ENCODE data around the gene CACNA2D3.

The CACNA2D3 gene

GRCh38 chr3:54372232-54372631 lies 249.9 kb downstream of the CACNA2D3 start:
- no peak for DNase-seq
- no peaks in the 10 kb centered on the region for H3K4me1 ChIP-seq (ENCODE audit: low read length)
- H3K4me3 ChIP-seq (ENCODE audit: low read length) = no peak overlapping the region
- no peaks in the 10 kb centered on the region for H3K79me2 ChIP-seq (ENCODE audit: low read length)
- no peak overlapping the region for H3K9ac ChIP-seq (ENCODE audit: low read length)
- H3F3A ChIP-seq (ENCODE audit: insufficient read depth, low read length) = no peaks in the 10 kb centered on the region
- no peaks in the 10 kb centered on the region for H3K9me2 ChIP-seq (replicated peaks; ENCODE audit: insufficient read depth, low read length)
- no peaks in the 10 kb centered on the region for H4K20me1 ChIP-seq (ENCODE audit: insufficient read depth, low read length)
- H3K9me3 ChIP-seq (replicated peaks; ENCODE audit: insufficient read depth, low read length) = no peaks in the 10 kb centered on the region
- H3K27ac ChIP-seq (ENCODE audit: low read length) = no peak overlapping the region
- H3K36me3 ChIP-seq (replicated peaks; ENCODE audit: insufficient read depth, low read length) = no peaks in the 10 kb centered on the region
- H3K27me3 ChIP-seq (replicated peaks; ENCODE audit: insufficient read depth, low read length) = no peaks in the 10 kb centered on the region
- no peak overlapping the region for H3K4me2 ChIP-seq (ENCODE audit: low read depth, low read length)
- no peak overlapping the region for H2AFZ ChIP-seq (ENCODE audit: low read length)
- TF ChIP-seq, protein P1, sequence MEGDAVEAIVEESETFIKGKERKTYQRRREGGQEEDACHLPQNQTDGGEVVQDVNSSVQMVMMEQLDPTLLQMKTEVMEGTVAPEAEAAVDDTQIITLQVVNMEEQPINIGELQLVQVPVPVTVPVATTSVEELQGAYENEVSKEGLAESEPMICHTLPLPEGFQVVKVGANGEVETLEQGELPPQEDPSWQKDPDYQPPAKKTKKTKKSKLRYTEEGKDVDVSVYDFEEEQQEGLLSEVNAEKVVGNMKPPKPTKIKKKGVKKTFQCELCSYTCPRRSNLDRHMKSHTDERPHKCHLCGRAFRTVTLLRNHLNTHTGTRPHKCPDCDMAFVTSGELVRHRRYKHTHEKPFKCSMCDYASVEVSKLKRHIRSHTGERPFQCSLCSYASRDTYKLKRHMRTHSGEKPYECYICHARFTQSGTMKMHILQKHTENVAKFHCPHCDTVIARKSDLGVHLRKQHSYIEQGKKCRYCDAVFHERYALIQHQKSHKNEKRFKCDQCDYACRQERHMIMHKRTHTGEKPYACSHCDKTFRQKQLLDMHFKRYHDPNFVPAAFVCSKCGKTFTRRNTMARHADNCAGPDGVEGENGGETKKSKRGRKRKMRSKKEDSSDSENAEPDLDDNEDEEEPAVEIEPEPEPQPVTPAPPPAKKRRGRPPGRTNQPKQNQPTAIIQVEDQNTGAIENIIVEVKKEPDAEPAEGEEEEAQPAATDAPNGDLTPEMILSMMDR (IDR thresholded peaks at IDR 0.05; ENCODE audit: low read length) = no peak
- TF ChIP-seq EZH2 (optimal IDR thresholded peaks at IDR 0.05; ENCODE audit: low read depth, low read length) (no peak), EZH2phosphoT487 (IDR thresholded peaks at IDR 0.05; ENCODE audit: low read length) (no peak)

DNA sequence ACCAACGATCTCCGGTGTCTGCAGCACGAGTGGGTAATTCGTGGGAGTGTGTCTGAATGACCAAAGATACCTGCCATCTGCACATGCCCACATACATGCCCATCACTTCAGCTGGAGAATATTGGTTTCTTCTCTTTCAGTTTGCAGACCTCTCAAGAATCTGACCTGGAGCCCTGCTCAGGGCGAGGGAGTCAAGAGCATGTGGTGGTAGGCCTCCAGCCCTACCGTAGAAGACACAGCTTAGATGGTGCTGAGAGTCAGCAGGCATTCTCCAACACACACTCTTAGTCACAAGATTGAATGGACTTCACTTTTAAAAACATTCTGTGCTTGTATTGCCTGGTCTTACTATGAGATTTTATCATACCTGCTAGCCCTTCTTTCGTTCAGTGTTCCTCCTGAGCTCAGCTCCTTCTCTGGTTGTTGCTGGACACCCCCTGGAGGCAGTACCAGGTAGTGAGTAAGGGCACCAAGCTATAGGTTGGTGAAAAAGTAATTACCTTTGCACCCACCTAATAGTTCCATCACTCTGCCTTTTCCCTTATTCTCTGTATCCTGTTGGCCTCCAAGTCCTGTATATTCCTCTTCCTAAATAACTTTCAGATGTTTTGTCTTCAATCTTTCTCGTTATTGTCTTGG lies 252.0 kb downstream of the CACNA2D3 start:
- Histone ChIP-seq H3K27me3 (replicated peaks; ENCODE audit: insufficient read depth, low read length) (no peaks in the 10 kb centered on the region), H3K9me3 (replicated peaks; ENCODE audit: insufficient read depth, low read length) (no peaks in the 10 kb centered on the region), H3K27ac (ENCODE audit: low read length) (no peak overlapping the region), H3K4me2 (ENCODE audit: low read depth, low read length) (no peak overlapping the region), H3K79me2 (ENCODE audit: low read length) (no peaks in the 10 kb centered on the region), H3K36me3 (replicated peaks; ENCODE audit: insufficient read depth, low read length) (no peaks in the 10 kb centered on the region), H3K9me2 (replicated peaks; ENCODE audit: insufficient read depth, low read length) (no peaks in the 10 kb centered on the region), H3F3A (ENCODE audit: insufficient read depth, low read length) (no peaks in the 10 kb centered on the region), H3K4me3 (ENCODE audit: low read length) (no peak overlapping the region), H2AFZ (ENCODE audit: low read length) (no peak overlapping the region), H3K9ac (ENCODE audit: low read length) (no peak overlapping the region), H4K20me1 (ENCODE audit: insufficient read depth, low read length) (no peaks in the 10 kb centered on the region), H3K4me1 (ENCODE audit: low read length) (no peaks in the 10 kb centered on the region)
- DNase-seq = peak; percentile 14
- TF ChIP-seq, protein P1 (IDR thresholded peaks at IDR 0.05; ENCODE audit: low read length) = peak; percentile 53
- TF ChIP-seq EZH2phosphoT487 (IDR thresholded peaks at IDR 0.05; ENCODE audit: low read length) = no peak

DNA sequence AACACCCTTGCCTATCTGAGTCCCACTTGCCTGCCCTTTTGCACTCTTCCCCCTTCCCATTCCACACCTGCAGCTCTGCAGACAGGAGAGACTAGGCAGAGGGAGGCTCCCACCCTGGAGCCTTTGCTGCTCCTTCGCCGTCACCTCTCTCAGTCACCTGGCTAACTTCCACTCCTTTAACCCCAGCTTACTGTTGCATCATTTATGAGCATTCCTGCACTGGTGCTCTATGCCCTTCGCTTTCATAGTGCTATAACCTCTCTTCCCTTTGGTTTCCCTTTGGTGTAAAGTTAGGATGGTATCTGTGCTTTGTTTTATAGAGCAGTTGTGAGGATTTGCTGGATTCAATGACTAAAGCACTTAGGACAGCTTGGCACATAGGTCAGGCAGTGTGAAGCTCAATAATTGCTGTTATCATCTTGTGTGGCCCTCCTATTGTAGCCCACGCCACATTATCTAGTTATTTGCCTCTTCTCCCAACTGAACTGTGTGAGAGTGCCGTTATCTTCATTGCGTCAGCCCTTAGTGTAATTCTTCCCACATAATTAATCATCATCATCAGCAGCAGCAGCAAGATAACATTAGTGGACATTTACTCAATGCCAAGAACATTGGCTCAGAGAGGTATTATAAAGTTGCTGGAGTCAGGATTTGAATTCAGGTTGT lies 253.9 kb downstream of the CACNA2D3 start:
- no peaks in the 10 kb centered on the region for H3K9me2 ChIP-seq (replicated peaks; ENCODE audit: insufficient read depth, low read length)
- no peak overlapping the region for H3K27ac ChIP-seq (ENCODE audit: low read length)
- DNase-seq = no peak
- H4K20me1 ChIP-seq (ENCODE audit: insufficient read depth, low read length) = no peaks in the 10 kb centered on the region
- H3K4me2 ChIP-seq (ENCODE audit: low read depth, low read length) = no peak overlapping the region
- no peak overlapping the region for H3K9ac ChIP-seq (ENCODE audit: low read length)
- H3K27me3 ChIP-seq (replicated peaks; ENCODE audit: insufficient read depth, low read length) = no peaks in the 10 kb centered on the region
- no peak overlapping the region for H2AFZ ChIP-seq (ENCODE audit: low read length)
- no peaks in the 10 kb centered on the region for H3F3A ChIP-seq (ENCODE audit: insufficient read depth, low read length)
- no peaks in the 10 kb centered on the region for H3K36me3 ChIP-seq (replicated peaks; ENCODE audit: insufficient read depth, low read length)
- TF ChIP-seq EZH2 (optimal IDR thresholded peaks at IDR 0.05; ENCODE audit: low read depth, low read length) (no peak), EZH2phosphoT487 (IDR thresholded peaks at IDR 0.05; ENCODE audit: low read length) (no peak)
- TF ChIP-seq, protein P1 (IDR thresholded peaks at IDR 0.05; ENCODE audit: low read length) = no peak
- H3K9me3 ChIP-seq (replicated peaks; ENCODE audit: insufficient read depth, low read length) = no peaks in the 10 kb centered on the region
- no peaks in the 10 kb centered on the region for H3K79me2 ChIP-seq (ENCODE audit: low read length)
- no peak overlapping the region for H3K4me3 ChIP-seq (ENCODE audit: low read length)
- H3K4me1 ChIP-seq (ENCODE audit: low read length) = no peaks in the 10 kb centered on the region
